8988T (cell line): ENCODE measurements around the gene LRP1.
"Not testable (repeated sequence)": the region's sequence is repeated elsewhere in the genome, so short reads cannot be mapped to it uniquely, and the experiment has no call there.

ENCODE experiments used
- DNase-seq: peaks from one replicate; pipeline ENCODE4 v3.0.0; 2011

The LRP1 gene

DNA sequence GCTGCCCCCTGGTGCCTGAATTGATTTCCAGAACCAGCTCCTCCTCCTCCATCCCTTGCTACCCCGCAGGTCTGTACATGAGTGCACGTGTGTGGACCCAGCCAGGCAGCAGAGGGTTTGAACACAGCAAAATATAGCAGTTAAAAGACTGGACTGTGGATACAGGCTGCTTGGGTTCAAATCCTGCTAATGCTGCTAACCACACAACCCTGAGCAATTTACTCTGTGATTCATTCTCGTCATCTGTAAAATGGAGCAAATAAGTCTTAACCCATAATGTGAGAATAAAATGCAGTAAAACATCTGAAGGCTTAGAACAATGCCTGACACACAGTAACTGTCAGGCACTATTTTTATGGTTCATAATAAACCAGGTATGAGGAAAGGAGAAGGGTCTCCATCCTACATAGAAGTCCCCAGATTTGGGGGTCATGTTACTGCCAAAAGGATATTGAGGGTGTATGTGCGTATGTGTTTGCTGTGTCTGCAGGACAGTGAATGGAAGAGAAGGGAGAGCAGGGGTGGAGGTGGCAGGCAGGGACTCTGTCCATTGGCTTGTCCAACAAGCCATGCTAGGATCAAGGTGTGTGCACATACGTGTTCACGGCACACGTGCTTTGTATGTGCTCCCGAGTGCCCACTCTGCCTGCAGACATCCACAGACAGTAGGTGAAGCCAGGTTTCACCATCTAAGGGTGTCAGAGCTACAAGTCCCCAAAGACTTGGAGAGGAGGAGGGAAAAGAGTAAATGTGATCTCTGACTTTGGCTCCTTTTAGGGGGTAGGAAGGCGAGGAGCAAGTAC is 15.6 kb upstream of the LRP1 start:
- no peak for DNase-seq

- DNase-seq: no peak
Observed at GRCh38 chr12:57116580-57117281, 11.6 kb upstream of the LRP1 start.

DNA sequence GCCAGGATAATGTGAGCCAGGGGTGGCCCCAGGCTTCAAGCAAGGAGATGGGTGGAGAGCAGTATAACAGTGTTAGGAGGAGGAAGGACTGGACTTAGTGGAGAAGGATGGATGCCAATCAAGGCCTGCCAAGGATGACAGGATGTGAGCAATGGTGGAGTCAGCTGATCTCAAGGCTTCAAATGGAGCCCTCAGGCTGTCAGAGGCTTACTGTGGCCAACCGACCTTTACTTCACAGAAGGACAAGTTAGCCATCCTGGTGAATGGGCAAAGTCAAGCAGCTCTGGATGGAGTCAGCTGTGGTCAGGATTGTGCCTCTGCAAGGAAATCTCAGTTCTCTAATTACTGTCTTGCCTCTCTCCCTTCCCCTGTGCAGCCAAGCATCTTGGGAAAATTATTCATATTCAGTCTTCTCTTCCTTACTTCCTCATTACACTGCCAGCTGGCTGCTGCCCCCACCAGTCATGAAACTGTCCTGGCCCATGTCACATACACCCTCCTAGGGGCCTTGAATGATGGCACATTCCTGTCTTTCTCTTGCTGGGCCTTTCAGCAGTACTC is 9.5 kb upstream of the LRP1 start:
- no peak for DNase-seq

DNA sequence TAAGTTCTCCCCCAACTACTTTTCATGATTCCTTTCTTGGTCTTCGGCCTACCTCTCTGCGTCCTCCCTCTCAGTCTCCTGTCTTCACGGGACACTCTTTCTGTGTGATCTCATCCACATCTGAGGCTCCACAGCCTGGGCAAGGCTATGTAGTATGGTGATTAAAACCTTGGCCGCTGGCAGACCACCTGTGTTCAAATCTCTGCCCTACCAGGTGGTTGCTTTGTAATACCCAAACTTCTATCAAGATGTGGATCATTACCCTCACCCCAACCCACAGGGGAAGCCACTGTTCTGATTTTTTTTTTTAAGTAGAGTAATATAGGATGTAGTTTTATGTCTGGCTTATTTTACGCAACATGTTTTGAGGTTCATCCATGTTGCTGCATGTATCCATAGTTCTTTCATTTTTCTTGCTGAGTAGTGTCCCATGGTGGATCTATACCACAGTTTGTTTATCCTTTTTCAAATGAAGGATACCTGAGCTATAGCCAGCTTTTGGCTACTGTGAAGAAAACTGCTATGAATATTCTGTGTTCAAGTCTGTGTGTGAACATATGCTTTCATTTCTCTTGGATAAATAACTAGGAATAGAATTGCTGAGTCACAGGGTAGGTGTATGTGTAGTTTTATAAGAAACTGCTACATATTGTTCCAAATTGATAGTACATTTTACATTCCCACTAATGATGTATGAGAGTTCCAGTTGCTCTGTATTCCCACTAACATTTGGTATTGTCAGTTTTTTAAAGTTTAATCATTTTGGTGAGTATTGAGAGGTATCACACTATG is 8.8 kb upstream of the LRP1 start:
- DNase-seq: no peak

GRCh38 chr12:57120718-57121117 is 7.6 kb upstream of the LRP1 start:
- DNase-seq: not testable (repeated sequence)

GRCh38 chr12:57123813-57124212 is 4.5 kb upstream of the LRP1 start:
- no peak for DNase-seq

- no peak for DNase-seq
Observed at GRCh38 chr12:57124261-57124877, 3.9 kb upstream of the LRP1 start.

DNA sequence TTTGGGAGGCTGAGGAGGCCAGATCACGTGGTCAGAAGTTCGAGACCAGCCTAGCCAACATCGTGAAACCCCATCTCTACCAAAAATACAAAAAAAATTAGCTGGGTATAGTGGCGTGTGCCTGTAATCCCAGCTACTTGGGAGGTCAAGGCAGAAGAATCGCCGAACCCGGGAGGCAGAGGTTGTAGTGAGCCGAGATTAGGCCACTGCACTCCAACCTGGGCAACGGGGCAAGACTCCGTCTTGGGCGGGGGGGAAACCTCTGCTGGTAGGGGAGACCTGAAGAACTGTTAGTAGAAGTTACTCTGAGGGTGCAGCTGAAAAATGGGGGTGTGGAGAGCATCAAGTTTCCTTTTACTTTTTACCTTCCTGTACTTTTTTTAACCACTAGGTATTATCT is 2.2 kb upstream of the LRP1 start:
- DNase-seq: no peak

- DNase-seq: no peak
Observed at GRCh38 chr12:57126561-57126960, 1.7 kb upstream of the LRP1 start.

- no peak for DNase-seq
Observed at GRCh38 chr12:57127101-57127725, 1.1 kb upstream of the LRP1 start.

GRCh38 chr12:57128519-57129247 is 400 bp downstream of the LRP1 start:
- DNase-seq: no peak

- no peak for DNase-seq
Observed at GRCh38 chr12:57129321-57129842, 1.1 kb downstream of the LRP1 start.

DNA sequence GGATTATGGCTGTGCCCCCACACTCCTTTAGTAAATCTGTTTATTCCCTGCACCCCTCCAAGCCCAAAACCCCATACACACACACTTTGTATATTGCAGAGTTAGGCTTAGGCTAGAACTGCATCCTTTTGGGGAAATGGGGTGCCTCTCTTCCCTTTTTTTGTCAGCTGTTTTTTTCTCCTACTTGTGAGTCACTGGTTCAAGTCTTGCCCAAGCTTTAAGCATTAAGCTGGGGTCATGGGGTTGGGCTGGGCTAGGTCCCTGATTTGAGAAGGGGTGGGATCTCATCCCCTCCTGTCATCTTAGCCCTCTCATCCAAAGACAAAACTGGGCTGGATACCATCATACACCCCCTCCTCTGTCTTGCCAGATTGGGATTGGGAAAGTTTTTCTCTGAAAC is 1.6 kb downstream of the LRP1 start:
- no peak for DNase-seq

DNA sequence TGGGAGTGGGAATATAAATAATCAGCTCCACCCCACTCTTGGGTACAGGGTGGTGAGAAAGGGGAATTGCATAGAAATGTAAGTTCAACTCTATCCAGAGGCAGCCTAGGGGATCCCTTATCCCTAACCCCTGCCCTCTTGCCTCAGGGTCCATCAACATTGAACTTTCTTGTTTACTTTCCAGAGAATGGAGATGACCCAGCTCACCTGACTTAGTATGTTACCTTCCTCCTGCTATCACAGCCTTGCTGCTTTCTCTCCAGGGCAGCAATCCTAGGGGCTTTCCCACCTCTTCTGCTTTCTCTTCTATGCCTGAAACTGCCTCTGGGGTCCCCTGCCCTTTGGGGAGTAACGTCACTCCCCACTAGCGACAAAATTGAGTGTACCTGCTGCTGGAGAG is 2.7 kb downstream of the LRP1 start:
- no peak for DNase-seq

DNA sequence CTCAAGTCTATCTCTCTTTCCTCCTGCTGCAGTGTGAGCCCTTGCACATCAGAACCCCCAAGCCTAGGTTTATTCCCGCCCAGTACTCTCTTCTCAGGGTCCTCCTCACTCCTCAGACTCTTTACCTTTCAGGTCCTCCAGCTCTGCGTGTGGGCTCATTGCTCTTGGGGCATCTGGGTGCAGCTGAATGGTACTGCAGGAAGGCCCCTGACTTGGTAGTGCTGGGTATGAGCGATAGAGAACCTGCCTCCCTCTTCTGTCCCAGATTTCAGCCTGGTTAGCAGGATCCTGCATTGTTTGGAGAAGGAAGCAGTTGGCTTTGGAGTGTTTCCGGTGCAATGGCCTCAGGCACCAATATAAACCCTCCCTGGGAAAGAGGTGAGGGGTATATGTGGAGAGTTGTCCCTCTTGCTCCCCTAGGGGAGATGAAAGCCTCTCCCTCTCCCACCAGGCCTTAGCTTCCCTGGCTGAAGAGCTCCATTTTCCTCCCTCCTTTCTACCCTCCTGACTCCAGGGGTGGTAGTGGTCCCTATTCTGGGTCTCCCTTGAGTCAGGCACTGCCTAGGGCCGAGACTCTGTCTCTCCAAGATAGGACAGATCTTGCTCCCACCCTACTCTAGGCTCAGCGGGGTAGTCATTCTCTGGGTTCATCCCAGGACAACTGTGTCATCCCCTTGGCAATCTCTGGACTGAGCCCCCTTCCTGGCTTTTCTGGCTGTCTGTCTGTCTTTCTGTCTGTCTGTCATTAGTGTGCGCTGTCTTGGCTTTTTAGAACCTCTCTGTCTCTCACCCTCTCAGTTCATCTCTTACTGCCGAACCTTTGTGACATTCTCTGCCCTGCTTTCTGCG is 3.8 kb downstream of the LRP1 start:
- no peak for DNase-seq

GRCh38 chr12:57133013-57133569 is 4.8 kb downstream of the LRP1 start:
- DNase-seq: no peak

DNA sequence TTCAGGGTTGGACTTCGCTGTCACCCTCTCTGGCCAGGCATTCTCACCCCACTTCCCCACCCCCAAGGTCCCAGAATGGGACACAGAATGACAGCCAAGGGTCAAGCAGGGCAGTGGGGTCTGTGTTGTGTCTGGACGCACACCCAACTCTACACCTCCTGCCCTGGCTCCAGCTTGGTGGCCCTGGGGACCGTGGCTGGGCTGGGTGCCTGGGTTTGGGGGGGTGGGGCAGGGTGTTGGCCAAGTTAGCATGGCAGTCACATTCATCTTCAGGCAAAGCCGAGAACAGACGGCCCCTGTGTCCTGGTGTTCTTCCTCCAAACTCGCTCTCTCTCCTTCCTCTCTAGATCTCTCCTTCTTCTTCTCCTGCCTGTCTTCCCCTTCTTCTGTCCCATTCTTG is 5.6 kb downstream of the LRP1 start:
- no peak for DNase-seq

- no peak for DNase-seq
Observed at GRCh38 chr12:57134949-57135348, 6.7 kb downstream of the LRP1 start.

GRCh38 chr12:57135527-57136326 is 7.4 kb downstream of the LRP1 start:
- DNase-seq: no peak
